ENCODE measurements around the gene SHISA4. TPM values are rescaled to one million over a fixed set of nuclear protein-coding genes. Genes with fewer than 3 reads are reported as not detected.

The SHISA4 gene
- total and polyA plus RNA-seq, 2 donors (not counting 1 experiment from before 2014, with no cell fraction given), result 0.12 TPM; not detected in 1

GRCh38 chr1:201917362-201918033 lies 28.8 kb downstream of the SHISA4 start:
- H4K20me1 ChIP-seq (ENCODE audit: control insufficient read depth, insufficient read depth, low read length, poor library complexity, severe bottlenecking), result no peaks in the 10 kb centered on the region
- H3K27me3 ChIP-seq (replicated peaks in 1 of 4; ENCODE audit: control extremely low read depth in 1 of 4, control insufficient read depth in 3 of 4, insufficient read depth in 4 of 4, low read length in 3 of 4), result peaks cover 0 to 6% (median 0%) of the 10 kb centered on the region in 4 experiments
- TF ChIP-seq, protein P1, sequence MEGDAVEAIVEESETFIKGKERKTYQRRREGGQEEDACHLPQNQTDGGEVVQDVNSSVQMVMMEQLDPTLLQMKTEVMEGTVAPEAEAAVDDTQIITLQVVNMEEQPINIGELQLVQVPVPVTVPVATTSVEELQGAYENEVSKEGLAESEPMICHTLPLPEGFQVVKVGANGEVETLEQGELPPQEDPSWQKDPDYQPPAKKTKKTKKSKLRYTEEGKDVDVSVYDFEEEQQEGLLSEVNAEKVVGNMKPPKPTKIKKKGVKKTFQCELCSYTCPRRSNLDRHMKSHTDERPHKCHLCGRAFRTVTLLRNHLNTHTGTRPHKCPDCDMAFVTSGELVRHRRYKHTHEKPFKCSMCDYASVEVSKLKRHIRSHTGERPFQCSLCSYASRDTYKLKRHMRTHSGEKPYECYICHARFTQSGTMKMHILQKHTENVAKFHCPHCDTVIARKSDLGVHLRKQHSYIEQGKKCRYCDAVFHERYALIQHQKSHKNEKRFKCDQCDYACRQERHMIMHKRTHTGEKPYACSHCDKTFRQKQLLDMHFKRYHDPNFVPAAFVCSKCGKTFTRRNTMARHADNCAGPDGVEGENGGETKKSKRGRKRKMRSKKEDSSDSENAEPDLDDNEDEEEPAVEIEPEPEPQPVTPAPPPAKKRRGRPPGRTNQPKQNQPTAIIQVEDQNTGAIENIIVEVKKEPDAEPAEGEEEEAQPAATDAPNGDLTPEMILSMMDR (IDR thresholded peaks at IDR 0.05), result no peak
- no peak for TF ChIP-seq EZH2 (IDR thresholded peaks at IDR 0.05; ENCODE audit: borderline replicate concordance, insufficient read depth, low read depth, low read length, poor library complexity, severe bottlenecking)
- Mint-ChIP-seq H3K9me3 (ENCODE audit: insufficient read depth) (no peaks in the 10 kb centered on the region), H3K27ac (no peak overlapping the region), H3K27me3 (peaks cover 41% of the 10 kb centered on the region), H3K4me3 (no peak overlapping the region), H3K4me1 (no peaks in the 10 kb centered on the region)
- ChIA-PET POLR2A (no interaction called here), CTCF (no interaction called here)
- no peak overlapping the region for H3K9ac ChIP-seq (ENCODE audit: low read length)
- WGBS (ENCODE audit: insufficient coverage), result 89% methylated on average over 7 of the region's 7 CpGs
- H3K79me2 ChIP-seq (ENCODE audit: control insufficient read depth, insufficient read depth, low read length), result no peaks in the 10 kb centered on the region
- no peaks in the 10 kb centered on the region for H3K4me1 ChIP-seq (ENCODE audit: control insufficient read depth in 2 of 2, insufficient read depth in 2 of 2, low read length in 2 of 2)
- intact Hi-C loops (cut with micrococcal nuclease), result no loop called here
- H3K36me3 ChIP-seq (replicated peaks in 1 of 2; ENCODE audit: control extremely low read depth in 1 of 2, control insufficient read depth in 1 of 2, extremely low read depth in 1 of 2, insufficient read depth in 2 of 2, low read length in 1 of 2), result no peaks in the 10 kb centered on the region
- no peak for DNase-seq
- no peak overlapping the region for H3K4me3 ChIP-seq (ENCODE audit: control extremely low read depth in 1 of 5, extremely low read depth in 1 of 5, insufficient read depth in 1 of 5, low read depth in 2 of 5, low read length in 4 of 5)
- no peak overlapping the region for H2AFZ ChIP-seq (ENCODE audit: insufficient read depth, low read depth, low read length, poor library complexity, severe bottlenecking)
- no peak overlapping the region for H3K4me2 ChIP-seq (replicated peaks; ENCODE audit: low read depth, low read length, poor library complexity, severe bottlenecking)
- ATAC-seq (ENCODE audit: low read depth), result no peak
- no peaks in the 10 kb centered on the region for H3K9me3 ChIP-seq (ENCODE audit: control extremely low read depth in 1 of 3, control insufficient read depth in 2 of 3, insufficient read depth in 1 of 3, low read length in 2 of 3)
- no peak overlapping the region for H3K27ac ChIP-seq (ENCODE audit: low read length in 2 of 2)

DNA sequence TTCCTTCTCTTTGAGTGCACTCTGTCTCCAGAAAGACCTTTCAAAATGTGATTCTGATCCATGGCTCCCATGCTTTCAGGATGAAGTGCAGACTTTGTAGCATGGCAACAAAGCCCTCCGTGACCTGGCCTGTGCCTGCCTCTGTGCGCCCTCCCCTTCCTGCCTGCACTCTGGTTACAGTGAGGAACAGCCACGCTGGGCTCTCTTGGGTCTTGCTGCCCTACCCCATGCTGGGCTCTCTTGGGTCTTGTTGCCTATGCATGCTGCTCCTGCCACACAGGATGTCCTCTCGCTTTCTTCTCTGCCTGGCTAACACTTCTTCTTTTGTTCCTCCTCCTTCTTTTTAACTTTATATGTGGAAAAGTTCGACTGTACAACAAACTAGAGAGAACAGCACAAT lies 29.6 kb downstream of the SHISA4 start:
- H3K27ac Mint-ChIP-seq, result no peak overlapping the region
- intact Hi-C loops (cut with micrococcal nuclease), result no loop called here
- peaks cover 41% of the 10 kb centered on the region for H3K27me3 Mint-ChIP-seq
- CTCF ChIA-PET, result no interaction called here
- ATAC-seq (ENCODE audit: low read depth) (no peak), DNase-seq (no peak)
- POLR2A ChIA-PET, result no interaction called here
- Histone ChIP-seq H3K27me3 (replicated peaks in 1 of 4; ENCODE audit: control extremely low read depth in 1 of 4, control insufficient read depth in 3 of 4, insufficient read depth in 4 of 4, low read length in 3 of 4) (peaks cover 0 to 6% (median 0%) of the 10 kb centered on the region in 4 experiments), H3K4me3 (ENCODE audit: control extremely low read depth in 1 of 5, extremely low read depth in 1 of 5, insufficient read depth in 1 of 5, low read depth in 2 of 5, low read length in 4 of 5) (no peak overlapping the region), H3K9me3 (ENCODE audit: control extremely low read depth in 1 of 3, control insufficient read depth in 2 of 3, insufficient read depth in 1 of 3, low read length in 2 of 3) (no peaks in the 10 kb centered on the region), H3K9ac (ENCODE audit: low read length) (no peak overlapping the region), H2AFZ (ENCODE audit: insufficient read depth, low read depth, low read length, poor library complexity, severe bottlenecking) (no peak overlapping the region), H4K20me1 (ENCODE audit: control insufficient read depth, insufficient read depth, low read length, poor library complexity, severe bottlenecking) (no peaks in the 10 kb centered on the region), H3K4me2 (replicated peaks; ENCODE audit: low read depth, low read length, poor library complexity, severe bottlenecking) (no peak overlapping the region), H3K36me3 (replicated peaks in 1 of 2; ENCODE audit: control extremely low read depth in 1 of 2, control insufficient read depth in 1 of 2, extremely low read depth in 1 of 2, insufficient read depth in 2 of 2, low read length in 1 of 2) (no peaks in the 10 kb centered on the region), H3K27ac (ENCODE audit: low read length in 2 of 2) (no peak overlapping the region), H3K4me1 (ENCODE audit: control insufficient read depth in 2 of 2, insufficient read depth in 2 of 2, low read length in 2 of 2) (no peaks in the 10 kb centered on the region), H3K79me2 (ENCODE audit: control insufficient read depth, insufficient read depth, low read length) (no peaks in the 10 kb centered on the region)
- WGBS (ENCODE audit: insufficient coverage), result 70% methylated on average over 4 of the region's 5 CpGs
- no peak for TF ChIP-seq EZH2 (IDR thresholded peaks at IDR 0.05; ENCODE audit: borderline replicate concordance, insufficient read depth, low read depth, low read length, poor library complexity, severe bottlenecking)
- TF ChIP-seq, protein P1 (IDR thresholded peaks at IDR 0.05), result no peak
- no peaks in the 10 kb centered on the region for H3K4me1 Mint-ChIP-seq
- H3K4me3 Mint-ChIP-seq, result no peak overlapping the region
- H3K9me3 Mint-ChIP-seq (ENCODE audit: insufficient read depth), result no peaks in the 10 kb centered on the region
